PFSK-1 (cell line): ENCODE measurements around the gene LHPP.

ENCODE experiments used
- FOXP2 ChIP-seq: optimal IDR thresholded peaks from 2 replicates; pipeline ENCODE3; 2011; ENCODE audit warnings: borderline replicate concordance, control low read depth, inconsistent platforms; ENCODE audit not compliant: insufficient read depth; ENCODE audit errors: extremely low read length, extremely low read depth
- POLR2AphosphoS5 ChIP-seq: IDR thresholded peaks from 2 replicates; pipeline ENCODE4 v1.6.1; 2012; ENCODE audit warnings: low read depth, mild to moderate bottlenecking, control low read depth, low read length, moderate library complexity
- SIN3A ChIP-seq: IDR thresholded peaks from 2 replicates; pipeline ENCODE4 v1.6.1; 2012; ENCODE audit warnings: mild to moderate bottlenecking, low read length, moderate library complexity, borderline replicate concordance; ENCODE audit not compliant: insufficient read depth
- TAF1 ChIP-seq: IDR thresholded peaks from 2 replicates; pipeline ENCODE4 v1.6.1; 2012; ENCODE audit warnings: low read length, control low read depth, borderline replicate concordance; ENCODE audit not compliant: insufficient read depth
- TF ChIP-seq, protein P1 (sequence below), 2 experiments: IDR thresholded peaks; 2 replicates each; pipeline versions ENCODE4 v1.6.1 to v1.8.0; 2011 to 2012; ENCODE audit warnings: low read depth in 2 of 2, low read length in 2 of 2, control low read depth in 1 of 2, inconsistent platforms in 1 of 2, mild to moderate bottlenecking in 1 of 2, moderate library complexity in 1 of 2; ENCODE audit not compliant: insufficient read depth in 1 of 2

DNA sequence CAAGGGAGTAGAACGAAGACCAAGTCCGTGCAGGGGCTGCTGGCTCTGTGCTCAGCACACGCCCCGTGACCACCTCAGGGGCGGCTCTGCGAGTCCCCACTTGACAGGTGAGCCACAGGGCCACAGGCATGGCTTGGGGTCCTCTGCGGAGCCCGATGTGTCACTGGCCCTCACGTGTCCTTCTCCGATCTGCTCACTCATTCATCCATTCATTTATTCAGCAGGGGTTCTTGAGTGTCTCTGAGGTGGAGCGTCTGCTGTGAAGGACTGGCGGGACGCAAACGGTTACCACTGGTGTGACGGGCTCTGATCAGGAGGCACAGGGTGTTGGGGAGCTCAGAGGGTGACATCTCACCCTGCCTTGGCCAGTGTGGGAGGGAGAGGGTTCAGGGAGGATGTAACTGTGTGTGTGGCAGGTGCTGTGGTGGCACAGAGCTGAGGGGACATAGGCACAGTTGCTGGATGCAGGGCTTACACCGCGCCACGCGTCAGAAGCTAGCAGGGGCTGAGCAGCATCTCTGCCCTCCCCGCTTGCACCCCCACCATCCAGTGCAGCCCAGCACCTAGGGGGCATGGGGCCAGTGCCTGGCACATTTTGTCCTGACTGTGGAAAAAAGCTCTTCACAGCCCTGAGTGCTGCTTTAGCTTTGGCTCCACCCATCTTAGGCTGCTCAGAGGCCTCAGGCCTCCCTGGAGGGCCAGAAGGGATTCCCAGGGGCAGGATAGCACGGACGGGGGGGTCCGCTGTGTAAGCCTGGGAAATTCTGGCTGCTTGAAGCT, 116.8 kb downstream of the LHPP start:
- TF ChIP-seq, protein P1, sequence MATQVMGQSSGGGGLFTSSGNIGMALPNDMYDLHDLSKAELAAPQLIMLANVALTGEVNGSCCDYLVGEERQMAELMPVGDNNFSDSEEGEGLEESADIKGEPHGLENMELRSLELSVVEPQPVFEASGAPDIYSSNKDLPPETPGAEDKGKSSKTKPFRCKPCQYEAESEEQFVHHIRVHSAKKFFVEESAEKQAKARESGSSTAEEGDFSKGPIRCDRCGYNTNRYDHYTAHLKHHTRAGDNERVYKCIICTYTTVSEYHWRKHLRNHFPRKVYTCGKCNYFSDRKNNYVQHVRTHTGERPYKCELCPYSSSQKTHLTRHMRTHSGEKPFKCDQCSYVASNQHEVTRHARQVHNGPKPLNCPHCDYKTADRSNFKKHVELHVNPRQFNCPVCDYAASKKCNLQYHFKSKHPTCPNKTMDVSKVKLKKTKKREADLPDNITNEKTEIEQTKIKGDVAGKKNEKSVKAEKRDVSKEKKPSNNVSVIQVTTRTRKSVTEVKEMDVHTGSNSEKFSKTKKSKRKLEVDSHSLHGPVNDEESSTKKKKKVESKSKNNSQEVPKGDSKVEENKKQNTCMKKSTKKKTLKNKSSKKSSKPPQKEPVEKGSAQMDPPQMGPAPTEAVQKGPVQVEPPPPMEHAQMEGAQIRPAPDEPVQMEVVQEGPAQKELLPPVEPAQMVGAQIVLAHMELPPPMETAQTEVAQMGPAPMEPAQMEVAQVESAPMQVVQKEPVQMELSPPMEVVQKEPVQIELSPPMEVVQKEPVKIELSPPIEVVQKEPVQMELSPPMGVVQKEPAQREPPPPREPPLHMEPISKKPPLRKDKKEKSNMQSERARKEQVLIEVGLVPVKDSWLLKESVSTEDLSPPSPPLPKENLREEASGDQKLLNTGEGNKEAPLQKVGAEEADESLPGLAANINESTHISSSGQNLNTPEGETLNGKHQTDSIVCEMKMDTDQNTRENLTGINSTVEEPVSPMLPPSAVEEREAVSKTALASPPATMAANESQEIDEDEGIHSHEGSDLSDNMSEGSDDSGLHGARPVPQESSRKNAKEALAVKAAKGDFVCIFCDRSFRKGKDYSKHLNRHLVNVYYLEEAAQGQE (IDR thresholded peaks at IDR 0.05; ENCODE audit: insufficient read depth in 1 of 2, low read depth in 2 of 2, low read length in 2 of 2) = no peak
- TF ChIP-seq POLR2AphosphoS5 (no peak), SIN3A (no peak), TAF1 (no peak), FOXP2 (no peak)
